HepG2 (cell line): ENCODE results near the gene DRAP1. TPM values are rescaled to one million over a fixed set of nuclear protein-coding genes. Genes with fewer than 3 reads are reported as not detected.

Source experiments
- CEBPZ ChIP-seq: IDR thresholded peaks from 2 replicates; pipeline ENCODE4 v1.6.1; 2012; ENCODE audit warnings: low read length, improper control_type of control experiment
- CREM ChIP-seq, 2 experiments: sonication (generic) in 1 of 2; formaldehyde crosslinking in 1 of 2; IDR thresholded peaks; 2 replicates each; pipeline versions ENCODE4 v1.4.0 to v1.6.1; 2016 to 2020; ENCODE audit warnings: antibody characterized with exemption in 1 of 2, mild to moderate bottlenecking in 1 of 2, missing genetic modification reagents in 1 of 2
- ELF4 ChIP-seq: sonication (generic); formaldehyde crosslinking; IDR thresholded peaks from 2 replicates; pipeline ENCODE4 v1.5.0; 2020; ENCODE audit warnings: missing genetic modification reagents, mild to moderate bottlenecking, moderate library complexity, borderline replicate concordance
- GABPA ChIP-seq, 2 experiments: IDR thresholded peaks; 2 replicates each; pipeline ENCODE4 v1.6.1; 2011 to 2016; ENCODE audit warnings: low read depth in 2 of 2, low read length in 1 of 2, missing biosample characterization in 1 of 2, missing genetic modification characterization in 1 of 2
- HCFC1 ChIP-seq: fragments of 150-350 bp; IDR thresholded peaks from 2 replicates; pipeline ENCODE4 v1.6.1; 2014; ENCODE audit warnings: low read depth, low read length
- NFRKB ChIP-seq: fragments of 450-650 bp; IDR thresholded peaks from 2 replicates; pipeline ENCODE4 v1.6.1; 2017
- PHF8 ChIP-seq: sonication (generic); formaldehyde crosslinking; IDR thresholded peaks from 2 replicates; pipeline ENCODE4 v1.5.0; 2020; ENCODE audit warnings: missing genetic modification reagents
- SKIL ChIP-seq: sonication (generic); formaldehyde crosslinking; IDR thresholded peaks from 2 replicates; pipeline ENCODE4 v1.8.0; 2022; ENCODE audit warnings: missing genetic modification reagents, mild to moderate bottlenecking, moderate library complexity, borderline replicate concordance
- SRSF9 ChIP-seq: fragments of 200-400 bp; formaldehyde crosslinking; IDR thresholded peaks from 2 replicates; pipeline ENCODE4 v1.6.1; 2018; ENCODE audit warnings: borderline replicate concordance, mild to moderate bottlenecking, low read depth, low read length; ENCODE audit not compliant: insufficient read depth, poor library complexity, severe bottlenecking
- TEAD3 ChIP-seq: optimal IDR thresholded peaks from 2 replicates; pipeline ENCODE3; 2016; ENCODE audit warnings: borderline replicate concordance
- ZNF3 ChIP-seq: IDR thresholded peaks from 2 replicates; pipeline ENCODE4 v1.7.0; 2017; ENCODE audit warnings: inconsistent platforms
- ZNF335 ChIP-seq: sonication (generic); formaldehyde crosslinking; IDR thresholded peaks from 2 replicates; pipeline ENCODE4 v1.4.0; 2020; ENCODE audit warnings: missing genetic modification reagents
- ZNF441 ChIP-seq: sonication (generic); formaldehyde crosslinking; IDR thresholded peaks from 2 replicates; pipeline ENCODE4 v1.7.0; 2021; ENCODE audit warnings: missing genetic modification reagents, borderline replicate concordance
- ZNF609 ChIP-seq: sonication (generic); formaldehyde crosslinking; IDR thresholded peaks from 2 replicates; pipeline ENCODE4 v1.4.0; 2020; ENCODE audit warnings: mild to moderate bottlenecking, missing genetic modification reagents, borderline replicate concordance
- polyA plus RNA-seq, 8 experiments: library from polyadenylated mRNA; depleted of rRNA in 3 of 8; stranded (reverse) in 7 of 8; unstranded in 1 of 8; fragments of >200 nt; fragmentation: Illumina TruSeq in 4 of 8; extraction: Trizol in 4 of 8; gene quantifications; 2 replicates each; pipeline versions ENCODE4 v1.2.1 to v1.2.3, GENCODE V29; 2011 to 2016; ENCODE audit warnings: low read depth in 4 of 8, missing spikeins in 1 of 8, mixed read lengths in 1 of 8; ENCODE audit not compliant: insufficient read depth in 1 of 8
- total RNA-seq, 5 experiments: library from RNA; depleted of rRNA; stranded (reverse); fragments of >200 nt; fragmentation: Illumina TruSeq; extraction: Trizol; gene quantifications; 2 replicates each; pipeline ENCODE4 v1.2.3, GENCODE V29; 2016; ENCODE audit warnings: low read depth in 1 of 5

DRAP1 gene
- total and polyA plus RNA-seq, 2 of the 13 experiments (the other 11 are each of a cell fraction or from before 2014, with no cell fraction given): 46.8 to 52.3 TPM

- TF ChIP-seq HCFC1: no peak
- no peak for TF ChIP-seq ZNF3 (CRISPR knock-in tag)
- no peak for TF ChIP-seq TEAD3 (CRISPR knock-in tag)
- TF ChIP-seq CREM (IDR thresholded peaks at IDR 0.05): no peak
- no peak for TF ChIP-seq CREM (CRISPR knock-in tag; IDR thresholded peaks at IDR 0.05)
- TF ChIP-seq NFRKB: no peak
- TF ChIP-seq PHF8 (CRISPR knock-in tag): peak; percentile 72
- no peak for TF ChIP-seq SRSF9
- no peak for TF ChIP-seq ZNF335 (CRISPR knock-in tag)
- no peak for TF ChIP-seq GABPA (IDR thresholded peaks at IDR 0.05; ENCODE audit: low read depth, low read length)
- no peak for TF ChIP-seq GABPA (CRISPR knock-in tag; IDR thresholded peaks at IDR 0.05; ENCODE audit: low read depth)
- TF ChIP-seq ELF4 (CRISPR knock-in tag): 0 out of 2 replicates have a peak, but pooled peaks have one; percentile 48
- no peak for TF ChIP-seq ZNF609 (CRISPR knock-in tag)
- TF ChIP-seq CEBPZ: no peak
- peak; percentile 62; the same call in 1 of the 2 replicates for TF ChIP-seq SKIL (CRISPR knock-in tag)
- no peak for TF ChIP-seq ZNF441 (CRISPR knock-in tag)
These were observed 19.7 kb upstream of the DRAP1 start (continued) for GRCh38 chr11:65899356-65900124.
